Liver (tissue), 9 donors: ENCODE results near the gene PHF2. TPM values are rescaled to one million over a fixed set of nuclear protein-coding genes. Genes with fewer than 3 reads are reported as not detected.

Source experiments
- DNase-seq: peaks from one replicate; pipeline ENCODE4 v3.0.0-alpha.2; 2017; ENCODE audit warnings: low spot score
- H3K27ac ChIP-seq, 2 donors: one replicate each; pipeline ENCODE4 v1.7.0; 2013; ENCODE audit warnings: inconsistent platforms in 2 of 2, low read length in 2 of 2, control low read depth in 1 of 2, low read depth in 1 of 2, mild to moderate bottlenecking in 1 of 2
- H3K27me3 ChIP-seq, 4 donors: one replicate each; pipeline versions ENCODE4 v1.6.1 to v1.7.0; 2013; ENCODE audit warnings: low read length in 3 of 4, inconsistent platforms in 1 of 4, mild to moderate bottlenecking in 1 of 4, moderate library complexity in 1 of 4; ENCODE audit not compliant: control insufficient read depth in 4 of 4, insufficient read depth in 4 of 4
- H3K36me3 ChIP-seq, 4 donors: one replicate each; pipeline versions ENCODE4 v1.6.1 to v1.7.0; 2013; ENCODE audit warnings: low read length in 3 of 4, mild to moderate bottlenecking in 3 of 4, low read depth in 1 of 4, moderate library complexity in 1 of 4; ENCODE audit not compliant: control insufficient read depth in 4 of 4, insufficient read depth in 3 of 4
- H3K4me1 ChIP-seq, 4 donors: one replicate each; pipeline versions ENCODE4 v1.6.1 to v1.7.0; 2013; ENCODE audit warnings: low read length in 3 of 4, mild to moderate bottlenecking in 3 of 4, moderate library complexity in 1 of 4; ENCODE audit not compliant: control insufficient read depth in 4 of 4, insufficient read depth in 4 of 4
- H3K4me3 ChIP-seq, 3 donors: one replicate each; pipeline versions ENCODE4 v1.6.1 to v1.7.0; 2013; ENCODE audit warnings: low read length in 3 of 3, control low read depth in 1 of 3, low read depth in 1 of 3, mild to moderate bottlenecking in 1 of 3
- H3K9ac ChIP-seq, 2 donors: one replicate each; pipeline ENCODE4 v1.7.0; 2013; ENCODE audit warnings: low read length in 2 of 2, mild to moderate bottlenecking in 2 of 2, moderate library complexity in 2 of 2, control low read depth in 1 of 2, low read depth in 1 of 2
- H3K9me3 ChIP-seq, 4 donors: one replicate each; pipeline versions ENCODE4 v1.6.1 to v1.7.0; 2013; ENCODE audit warnings: low read length in 3 of 4; ENCODE audit not compliant: control insufficient read depth in 4 of 4
- FOXA1 ChIP-seq: IDR thresholded peaks from 2 replicates; pipeline ENCODE4 v1.6.1; 2016; ENCODE audit warnings: antibody characterized with exemption
- FOXA2 ChIP-seq: IDR thresholded peaks from 2 replicates; pipeline ENCODE4 v1.6.1; 2016; ENCODE audit warnings: antibody characterized with exemption
- GABPA ChIP-seq, 2 donors: IDR thresholded peaks in 1 of 2; conservative IDR thresholded peaks in 1 of 2; 2 replicates each; pipeline ENCODE4 v1.6.1; 2016; ENCODE audit warnings: antibody characterized with exemption in 2 of 2, mild to moderate bottlenecking in 1 of 2, moderate library complexity in 1 of 2
- HNF4A ChIP-seq, 2 donors: conservative IDR thresholded peaks; 2 replicates each; pipeline ENCODE4 v1.6.1; 2016; ENCODE audit warnings: antibody characterized with exemption in 2 of 2, mild to moderate bottlenecking in 2 of 2
- HNF4G ChIP-seq: IDR thresholded peaks from 2 replicates; pipeline ENCODE4 v1.6.1; 2016; ENCODE audit warnings: antibody characterized with exemption
- JUND ChIP-seq, 2 donors: IDR thresholded peaks; 2 replicates each; pipeline ENCODE4 v1.6.1; 2016; ENCODE audit warnings: antibody characterized with exemption in 2 of 2
- NR2F2 ChIP-seq: IDR thresholded peaks from 2 replicates; pipeline ENCODE4 v1.6.1; 2016; ENCODE audit warnings: antibody characterized with exemption
- RAD21 ChIP-seq, 2 donors: IDR thresholded peaks; 2 replicates each; pipeline ENCODE4 v1.6.1; 2016; ENCODE audit warnings: antibody characterized with exemption in 2 of 2, mild to moderate bottlenecking in 2 of 2
- RXRA ChIP-seq, 2 donors: IDR thresholded peaks; 2 replicates each; pipeline ENCODE4 v1.6.1; 2017 to 2018; ENCODE audit warnings: antibody characterized with exemption in 2 of 2, mild to moderate bottlenecking in 1 of 2
- SP1 ChIP-seq: IDR thresholded peaks from 2 replicates; pipeline ENCODE4 v1.6.1; 2018; ENCODE audit warnings: antibody characterized with exemption, mild to moderate bottlenecking
- TAF1 ChIP-seq: conservative IDR thresholded peaks from 2 replicates; pipeline ENCODE4 v1.6.1; 2016; ENCODE audit warnings: antibody characterized with exemption, mild to moderate bottlenecking
- YY1 ChIP-seq: IDR thresholded peaks from 2 replicates; pipeline ENCODE4 v1.6.1; 2016; ENCODE audit warnings: antibody characterized with exemption, mild to moderate bottlenecking
- WGBS: extraction: QIAGEN DNeasy Blood & Tissue Kit; methylation state at CpG from one replicate; pipeline ENCODE4 v1.1.7; 2013; 5-methylcytosine and 5-hydroxymethylcytosine counted together
- polyA plus RNA-seq, 2 donors: library from polyadenylated mRNA; stranded (reverse) in 1 of 2; unstranded in 1 of 2; fragments of 200-250 nt in 1 of 2; fragments of >200 nt in 1 of 2; fragmentation: Nextera tagmentation in 1 of 2; extraction: Ambion mirVana in 1 of 2; gene quantifications; one replicate each; pipeline versions ENCODE4 v1.2.1 to v1.2.3, GENCODE V29; 2013 to 2015
- total RNA-seq, 2 donors: library from RNA; depleted of rRNA; stranded (reverse); fragments of >200 nt; gene quantifications; one replicate each; pipeline ENCODE4 v1.2.3, GENCODE V29; 2014
- TF ChIP-seq, protein P1 (sequence below): IDR thresholded peaks from 2 replicates; pipeline ENCODE4 v1.6.1; 2016; ENCODE audit warnings: antibody characterized with exemption, mild to moderate bottlenecking
- TF ChIP-seq, protein P2 (sequence below): IDR thresholded peaks from 2 replicates; pipeline ENCODE4 v1.6.1; 2016; ENCODE audit warnings: antibody characterized with exemption
- TF ChIP-seq, protein P3 (sequence below): fragments of 150-350 bp; IDR thresholded peaks from 2 replicates; pipeline ENCODE4 v1.5.1; 2017; ENCODE audit warnings: improper control_type of control experiment, low read depth, low read length; ENCODE audit not compliant: missing input control
- TF ChIP-seq, protein P4 (sequence below): IDR thresholded peaks from 2 replicates; pipeline ENCODE4 v1.6.1; 2016; ENCODE audit warnings: antibody characterized with exemption
- donor health status: healthy.
- donor health status: healthy.
- donor health status: healthy.
- donor health status: healthy.
- donor health status: healthy.

Gene PHF2
- total and polyA plus RNA-seq, 4 donors, result 2.3 to 8.6 (median 6.7) TPM

DNA sequence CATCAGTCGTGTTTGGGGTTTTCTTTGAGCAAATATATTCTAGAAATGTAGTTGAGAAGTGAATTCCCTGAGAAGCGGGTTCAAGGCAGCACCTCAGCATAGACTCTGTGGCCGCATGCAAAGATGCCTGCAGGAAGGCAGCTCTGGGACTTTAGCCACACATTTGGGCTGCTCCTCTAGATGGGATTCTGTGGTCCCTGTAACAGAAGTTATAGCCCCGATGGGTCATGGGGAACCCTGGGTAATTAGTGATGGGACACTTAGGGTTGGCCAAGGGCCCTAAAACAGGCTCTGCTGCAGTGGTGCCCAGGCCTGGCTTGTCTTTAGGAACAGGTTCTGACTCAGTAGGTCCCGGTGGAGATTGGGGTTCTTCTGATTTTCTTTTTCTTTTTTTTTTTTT, 36.8 kb downstream of the PHF2 start:
- H3K9me3 ChIP-seq, result no peaks in the 10 kb centered on the region
- TF ChIP-seq SP1, result no peak
- TF ChIP-seq RXRA (IDR thresholded peaks at IDR 0.05), result no peak
- TF ChIP-seq FOXA2, result no peak
- no peak for TF ChIP-seq GABPA (IDR thresholded peaks at IDR 0.05 in 1 of 2, conservative IDR thresholded peaks at IDR 0.05 in 1 of 2)
- TF ChIP-seq, protein P1, sequence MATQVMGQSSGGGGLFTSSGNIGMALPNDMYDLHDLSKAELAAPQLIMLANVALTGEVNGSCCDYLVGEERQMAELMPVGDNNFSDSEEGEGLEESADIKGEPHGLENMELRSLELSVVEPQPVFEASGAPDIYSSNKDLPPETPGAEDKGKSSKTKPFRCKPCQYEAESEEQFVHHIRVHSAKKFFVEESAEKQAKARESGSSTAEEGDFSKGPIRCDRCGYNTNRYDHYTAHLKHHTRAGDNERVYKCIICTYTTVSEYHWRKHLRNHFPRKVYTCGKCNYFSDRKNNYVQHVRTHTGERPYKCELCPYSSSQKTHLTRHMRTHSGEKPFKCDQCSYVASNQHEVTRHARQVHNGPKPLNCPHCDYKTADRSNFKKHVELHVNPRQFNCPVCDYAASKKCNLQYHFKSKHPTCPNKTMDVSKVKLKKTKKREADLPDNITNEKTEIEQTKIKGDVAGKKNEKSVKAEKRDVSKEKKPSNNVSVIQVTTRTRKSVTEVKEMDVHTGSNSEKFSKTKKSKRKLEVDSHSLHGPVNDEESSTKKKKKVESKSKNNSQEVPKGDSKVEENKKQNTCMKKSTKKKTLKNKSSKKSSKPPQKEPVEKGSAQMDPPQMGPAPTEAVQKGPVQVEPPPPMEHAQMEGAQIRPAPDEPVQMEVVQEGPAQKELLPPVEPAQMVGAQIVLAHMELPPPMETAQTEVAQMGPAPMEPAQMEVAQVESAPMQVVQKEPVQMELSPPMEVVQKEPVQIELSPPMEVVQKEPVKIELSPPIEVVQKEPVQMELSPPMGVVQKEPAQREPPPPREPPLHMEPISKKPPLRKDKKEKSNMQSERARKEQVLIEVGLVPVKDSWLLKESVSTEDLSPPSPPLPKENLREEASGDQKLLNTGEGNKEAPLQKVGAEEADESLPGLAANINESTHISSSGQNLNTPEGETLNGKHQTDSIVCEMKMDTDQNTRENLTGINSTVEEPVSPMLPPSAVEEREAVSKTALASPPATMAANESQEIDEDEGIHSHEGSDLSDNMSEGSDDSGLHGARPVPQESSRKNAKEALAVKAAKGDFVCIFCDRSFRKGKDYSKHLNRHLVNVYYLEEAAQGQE, result no peak
- TF ChIP-seq, protein P2, sequence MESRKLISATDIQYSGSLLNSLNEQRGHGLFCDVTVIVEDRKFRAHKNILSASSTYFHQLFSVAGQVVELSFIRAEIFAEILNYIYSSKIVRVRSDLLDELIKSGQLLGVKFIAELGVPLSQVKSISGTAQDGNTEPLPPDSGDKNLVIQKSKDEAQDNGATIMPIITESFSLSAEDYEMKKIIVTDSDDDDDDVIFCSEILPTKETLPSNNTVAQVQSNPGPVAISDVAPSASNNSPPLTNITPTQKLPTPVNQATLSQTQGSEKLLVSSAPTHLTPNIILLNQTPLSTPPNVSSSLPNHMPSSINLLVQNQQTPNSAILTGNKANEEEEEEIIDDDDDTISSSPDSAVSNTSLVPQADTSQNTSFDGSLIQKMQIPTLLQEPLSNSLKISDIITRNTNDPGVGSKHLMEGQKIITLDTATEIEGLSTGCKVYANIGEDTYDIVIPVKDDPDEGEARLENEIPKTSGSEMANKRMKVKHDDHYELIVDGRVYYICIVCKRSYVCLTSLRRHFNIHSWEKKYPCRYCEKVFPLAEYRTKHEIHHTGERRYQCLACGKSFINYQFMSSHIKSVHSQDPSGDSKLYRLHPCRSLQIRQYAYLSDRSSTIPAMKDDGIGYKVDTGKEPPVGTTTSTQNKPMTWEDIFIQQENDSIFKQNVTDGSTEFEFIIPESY, result no peak
- TF ChIP-seq, protein P3, sequence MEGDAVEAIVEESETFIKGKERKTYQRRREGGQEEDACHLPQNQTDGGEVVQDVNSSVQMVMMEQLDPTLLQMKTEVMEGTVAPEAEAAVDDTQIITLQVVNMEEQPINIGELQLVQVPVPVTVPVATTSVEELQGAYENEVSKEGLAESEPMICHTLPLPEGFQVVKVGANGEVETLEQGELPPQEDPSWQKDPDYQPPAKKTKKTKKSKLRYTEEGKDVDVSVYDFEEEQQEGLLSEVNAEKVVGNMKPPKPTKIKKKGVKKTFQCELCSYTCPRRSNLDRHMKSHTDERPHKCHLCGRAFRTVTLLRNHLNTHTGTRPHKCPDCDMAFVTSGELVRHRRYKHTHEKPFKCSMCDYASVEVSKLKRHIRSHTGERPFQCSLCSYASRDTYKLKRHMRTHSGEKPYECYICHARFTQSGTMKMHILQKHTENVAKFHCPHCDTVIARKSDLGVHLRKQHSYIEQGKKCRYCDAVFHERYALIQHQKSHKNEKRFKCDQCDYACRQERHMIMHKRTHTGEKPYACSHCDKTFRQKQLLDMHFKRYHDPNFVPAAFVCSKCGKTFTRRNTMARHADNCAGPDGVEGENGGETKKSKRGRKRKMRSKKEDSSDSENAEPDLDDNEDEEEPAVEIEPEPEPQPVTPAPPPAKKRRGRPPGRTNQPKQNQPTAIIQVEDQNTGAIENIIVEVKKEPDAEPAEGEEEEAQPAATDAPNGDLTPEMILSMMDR, result no peak
- no peak for TF ChIP-seq HNF4G
- no peak for TF ChIP-seq HNF4A (conservative IDR thresholded peaks at IDR 0.05)
- TF ChIP-seq YY1, result no peak
- no peak for TF ChIP-seq FOXA1
- TF ChIP-seq JUND (IDR thresholded peaks at IDR 0.05), result no peak
- no peak overlapping the region for H3K4me3 ChIP-seq
- no peak for DNase-seq
- H3K27ac ChIP-seq, result no peak overlapping the region
- no peaks in the 10 kb centered on the region for H3K36me3 ChIP-seq
- 94% methylated on average over 5 of the region's 5 CpGs for WGBS
- H3K27me3 ChIP-seq, result no peaks in the 10 kb centered on the region
- no peaks in the 10 kb centered on the region for H3K4me1 ChIP-seq
- H3K9ac ChIP-seq, result no peak overlapping the region

DNA sequence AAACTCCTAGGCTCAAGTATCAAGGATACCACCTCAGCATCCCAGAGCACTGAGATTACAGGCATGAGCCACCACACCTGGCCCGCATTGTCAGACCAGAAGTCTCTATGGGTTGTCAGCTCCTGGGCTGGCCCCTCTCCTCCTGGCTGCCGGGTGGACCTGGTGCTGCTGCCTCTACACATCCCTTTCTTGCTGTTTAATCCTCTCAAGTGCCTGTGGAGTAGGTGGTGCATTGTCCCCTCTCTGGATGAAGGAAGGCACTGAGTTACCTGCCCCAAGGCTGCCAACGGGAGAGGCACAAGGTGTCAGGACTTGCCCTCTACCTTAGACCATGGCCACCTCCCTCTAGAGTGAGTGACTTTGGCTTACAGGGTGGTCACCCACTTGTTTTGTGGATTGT, 37.4 kb downstream of the PHF2 start:
- no peak overlapping the region for H3K4me3 ChIP-seq
- no peak overlapping the region for H3K27ac ChIP-seq
- 66% methylated on average over 3 of the region's 3 CpGs for WGBS
- H3K9me3 ChIP-seq, result no peaks in the 10 kb centered on the region
- H3K36me3 ChIP-seq, result no peaks in the 10 kb centered on the region
- H3K9ac ChIP-seq, result no peak overlapping the region
- H3K4me1 ChIP-seq, result no peaks in the 10 kb centered on the region
- no peaks in the 10 kb centered on the region for H3K27me3 ChIP-seq
- no peak for DNase-seq
- TF ChIP-seq NR2F2 (no peak), RXRA (IDR thresholded peaks at IDR 0.05) (no peak), FOXA2 (no peak), TAF1 (no peak), RAD21 (IDR thresholded peaks at IDR 0.05) (no peak), GABPA (IDR thresholded peaks at IDR 0.05 in 1 of 2, conservative IDR thresholded peaks at IDR 0.05 in 1 of 2) (no peak)
- TF ChIP-seq, protein P4, sequence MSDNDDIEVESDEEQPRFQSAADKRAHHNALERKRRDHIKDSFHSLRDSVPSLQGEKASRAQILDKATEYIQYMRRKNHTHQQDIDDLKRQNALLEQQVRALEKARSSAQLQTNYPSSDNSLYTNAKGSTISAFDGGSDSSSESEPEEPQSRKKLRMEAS, result no peak
- TF ChIP-seq, protein P2, result no peak
- TF ChIP-seq, protein P3, result no peak
- TF ChIP-seq, protein P1, result no peak
